Smooth muscle cell of the brain vasculature (primary cell): ENCODE measurements around the gene ANKRD6.

Experiments
- DNase-seq: peaks from one replicate; pipeline ENCODE4 v3.0.0-alpha.2; 2012; ENCODE audit warnings: low read depth, low spot score

Gene ANKRD6

DNA sequence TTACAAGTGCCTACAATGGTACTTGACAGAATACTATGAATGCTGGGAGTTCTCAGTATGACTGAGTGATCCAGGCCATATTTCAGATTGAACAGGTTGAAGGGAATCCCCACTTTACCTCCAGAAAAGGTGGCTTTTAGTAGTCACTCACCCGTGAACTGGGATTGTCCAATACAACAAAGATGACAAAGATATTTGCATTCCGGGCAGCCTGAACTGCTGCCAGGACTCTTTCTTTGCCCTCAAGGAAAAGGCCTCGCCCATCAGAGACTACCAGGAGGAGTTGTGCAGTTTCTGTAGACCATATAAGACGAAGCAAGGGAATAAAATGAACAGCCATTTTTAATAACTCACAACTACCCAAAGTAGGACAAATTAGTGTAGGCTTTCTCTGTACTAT is 211.9 kb downstream of the ANKRD6 start:
- no peak for DNase-seq

- no peak for DNase-seq
These were observed 216.7 kb downstream of the ANKRD6 start for GRCh38 chr6:89649682-89650081.

DNA sequence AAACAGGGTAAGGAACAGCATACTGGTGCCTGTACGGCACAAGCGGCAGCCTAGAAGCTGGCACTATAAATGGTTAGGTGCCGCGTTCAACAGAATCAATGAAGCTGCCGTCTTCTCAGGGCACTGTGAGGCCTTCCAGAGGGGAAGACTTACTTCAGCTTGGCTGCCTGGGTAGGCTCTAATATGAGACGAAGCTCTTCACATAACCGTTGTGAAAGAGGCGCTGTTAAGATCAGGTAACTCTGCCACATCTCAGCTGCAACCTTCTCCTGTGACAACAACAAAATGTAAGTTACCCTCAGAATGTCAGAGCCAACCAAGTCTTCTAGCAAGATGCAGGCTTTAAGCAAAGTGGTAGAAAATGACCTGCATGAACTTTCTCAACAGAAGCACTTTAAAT is 217.6 kb downstream of the ANKRD6 start:
- no peak for DNase-seq

DNA sequence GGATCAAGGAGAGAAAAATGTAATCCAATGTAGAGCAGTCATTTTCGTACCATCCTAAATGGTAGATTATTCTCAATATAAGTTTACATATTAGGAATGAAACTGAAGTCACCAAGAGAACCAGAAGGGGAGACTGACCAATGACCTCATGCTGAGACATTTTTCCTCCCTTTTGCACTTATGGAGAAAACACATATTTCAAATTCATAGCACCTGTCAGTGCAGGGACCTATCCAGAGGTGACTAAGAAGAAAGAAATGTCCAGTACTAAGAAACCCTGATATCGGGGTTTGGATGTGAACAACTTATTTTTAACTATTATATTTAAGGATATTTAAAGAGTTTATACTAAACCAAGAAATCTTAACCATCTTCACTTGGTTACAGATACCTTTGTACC is 222.2 kb downstream of the ANKRD6 start:
- no peak for DNase-seq

DNA sequence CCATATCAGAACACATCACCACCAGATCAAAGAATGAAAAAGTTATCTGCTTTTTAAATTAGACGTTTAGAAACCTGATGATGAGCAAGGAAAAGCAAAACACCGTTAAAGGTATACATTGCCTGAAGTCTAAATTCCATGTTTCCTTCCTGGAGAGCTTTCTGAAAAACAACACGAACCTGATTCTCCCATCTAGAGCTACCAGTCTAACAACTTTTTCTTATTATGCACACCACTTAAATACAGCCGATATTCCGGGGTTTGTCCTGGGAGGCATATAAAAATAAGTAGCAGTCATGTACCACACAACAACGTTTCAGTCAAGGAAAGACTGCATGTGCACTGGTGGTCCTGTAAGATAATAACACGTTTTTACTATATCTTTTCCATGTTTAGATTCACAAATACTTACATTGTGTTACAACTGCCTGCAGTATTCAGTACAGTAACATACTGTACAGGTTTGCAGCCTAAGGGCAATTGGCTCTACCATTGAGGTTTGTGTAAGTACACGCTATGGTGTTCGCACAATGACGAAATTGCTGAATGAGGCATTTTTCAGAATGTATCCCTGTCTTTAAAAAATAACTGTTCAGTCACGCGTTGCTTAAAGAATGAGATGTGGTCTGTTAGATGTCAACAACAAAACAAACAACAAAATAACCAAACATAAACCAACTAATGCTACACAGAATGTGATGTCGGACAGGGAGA is 224.7 kb downstream of the ANKRD6 start:
- no peak for DNase-seq

- no peak for DNase-seq
These were observed 228.0 kb downstream of the ANKRD6 start for GRCh38 chr6:89660981-89661380.

GRCh38 chr6:89661559-89661958 is 228.6 kb downstream of the ANKRD6 start:
- no peak for DNase-seq

DNA sequence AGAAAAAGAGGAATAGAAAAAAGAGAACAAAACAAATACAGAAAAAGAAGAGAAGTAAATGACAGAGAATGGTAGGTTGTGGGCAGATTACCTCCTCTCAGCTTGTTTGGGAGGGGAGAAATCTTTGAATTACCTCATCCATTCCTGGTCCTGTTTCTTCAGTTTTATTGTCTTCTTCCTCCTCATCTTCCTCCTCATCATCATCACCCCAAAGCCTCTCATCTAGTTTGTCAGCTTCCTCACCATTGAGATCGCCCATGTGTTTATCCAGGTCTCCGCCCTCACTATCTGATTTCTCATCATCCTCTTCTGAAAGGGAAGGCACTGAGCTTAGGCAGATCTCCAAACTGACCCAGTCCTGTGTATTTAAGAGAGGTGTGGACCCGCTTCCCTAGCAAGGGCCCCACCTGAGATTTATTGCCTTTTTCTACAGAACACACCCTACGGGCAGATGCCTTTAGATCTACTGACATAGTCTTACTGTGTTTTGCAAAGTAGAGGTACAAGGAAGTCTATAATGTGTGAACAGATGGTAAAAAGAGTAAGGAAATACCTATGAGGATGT is 229.8 kb downstream of the ANKRD6 start:
- no peak for DNase-seq

- no peak for DNase-seq
These were observed 235.1 kb downstream of the ANKRD6 start for GRCh38 chr6:89667872-89668556.

DNA sequence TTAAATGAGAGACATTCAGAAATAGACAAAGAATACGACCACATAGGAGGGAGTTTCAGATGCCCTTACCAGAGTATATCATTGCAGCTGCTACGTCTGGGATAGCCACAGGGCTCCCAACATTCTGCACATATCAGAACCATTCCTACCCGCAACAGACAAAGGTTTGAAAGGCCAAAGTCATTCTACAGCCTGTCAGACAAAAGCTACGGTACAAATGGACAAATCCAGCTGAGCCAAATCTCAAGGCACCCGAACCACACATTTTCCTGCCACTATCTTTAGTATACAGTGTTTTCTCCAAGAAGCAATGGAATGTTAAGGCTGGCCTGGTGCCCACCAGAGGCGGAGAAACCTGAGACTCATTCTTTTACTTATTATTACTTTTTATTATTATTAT is 236.1 kb downstream of the ANKRD6 start:
- DNase-seq: no peak

DNA sequence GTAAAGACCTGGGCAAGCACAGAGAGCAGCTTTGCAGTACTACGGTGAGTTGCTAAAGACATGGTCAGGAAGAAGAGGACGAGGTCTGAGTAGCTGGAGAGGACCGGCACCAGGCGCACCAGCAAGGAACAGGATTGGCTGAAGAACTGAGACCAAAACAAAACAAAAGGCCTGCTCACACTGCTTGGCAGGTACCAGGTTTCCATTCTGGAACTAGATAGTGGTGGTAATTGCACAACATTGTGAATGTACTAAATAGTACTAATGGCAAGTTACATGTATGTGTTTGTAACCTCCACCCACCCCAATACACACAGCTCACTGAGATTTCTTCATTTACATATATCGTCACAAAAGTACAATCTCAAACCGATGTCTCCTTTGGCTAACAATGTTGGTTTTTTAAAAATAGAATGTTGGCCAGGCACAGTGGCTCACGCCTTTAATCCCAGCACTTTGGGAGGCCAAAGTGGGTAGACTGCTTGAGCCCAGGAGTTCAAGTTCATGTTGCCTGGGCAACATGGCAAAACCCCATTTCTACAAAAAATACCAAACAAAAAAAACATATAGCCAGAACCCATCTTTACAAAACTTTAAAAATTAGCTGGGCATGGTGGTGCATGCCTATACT is 238.1 kb downstream of the ANKRD6 start:
- no peak for DNase-seq

DNA sequence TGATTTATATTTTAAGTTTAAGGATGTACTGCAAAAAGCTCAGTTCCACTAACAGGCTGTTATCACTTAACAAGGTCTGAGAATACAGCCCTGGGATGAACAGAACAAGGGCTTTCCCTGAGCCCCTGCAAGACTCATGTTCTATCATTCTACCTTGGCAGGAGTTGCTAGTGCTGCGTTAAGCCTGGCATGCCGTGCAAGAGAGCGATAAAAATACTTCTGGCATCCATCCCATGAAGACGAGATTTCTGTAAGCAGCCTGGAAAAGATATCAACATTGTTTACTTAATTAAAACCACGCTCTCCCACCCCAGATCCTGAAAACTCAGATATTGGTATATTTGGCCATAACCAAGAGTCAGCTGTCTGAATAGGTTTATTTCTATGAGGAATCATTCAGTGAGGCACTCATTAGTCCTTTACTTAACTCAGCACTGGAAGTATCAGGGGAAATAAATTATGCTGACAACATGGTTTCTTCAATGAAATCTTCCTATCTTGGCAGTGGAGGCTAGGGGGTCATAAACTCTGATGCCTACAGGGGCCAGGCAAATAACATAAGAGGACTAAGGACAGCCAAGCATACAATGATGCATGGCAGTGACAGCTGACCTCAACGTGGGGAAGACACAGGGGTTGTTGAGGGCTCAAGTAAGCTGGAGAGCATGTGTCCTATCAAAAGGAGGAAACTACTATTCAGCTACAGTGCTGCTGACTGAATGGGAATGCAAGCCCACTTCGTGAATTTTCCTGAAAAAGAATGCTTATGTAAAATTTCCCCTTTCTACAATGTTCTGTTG is 243.2 kb downstream of the ANKRD6 start:
- DNase-seq: no peak

DNA sequence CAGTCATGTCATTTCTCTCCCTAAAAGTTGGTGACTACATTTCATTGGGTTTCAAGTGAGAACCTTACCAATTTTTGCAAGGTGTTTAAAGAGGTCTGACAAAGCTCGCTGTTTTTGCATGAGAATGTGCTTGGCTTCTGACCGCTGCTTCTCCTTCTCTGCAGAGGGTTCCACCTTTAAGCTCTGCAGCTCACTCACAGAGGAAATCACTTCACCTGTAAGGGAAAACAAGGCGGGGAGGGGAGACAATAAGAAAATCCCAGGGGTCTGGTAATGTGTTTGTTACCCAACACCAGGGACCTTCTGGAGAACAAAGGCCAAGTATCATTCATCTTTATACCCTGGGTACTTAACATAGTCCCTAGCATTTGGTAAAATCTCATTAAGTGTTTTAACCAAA is 245.6 kb downstream of the ANKRD6 start:
- no peak for DNase-seq

DNA sequence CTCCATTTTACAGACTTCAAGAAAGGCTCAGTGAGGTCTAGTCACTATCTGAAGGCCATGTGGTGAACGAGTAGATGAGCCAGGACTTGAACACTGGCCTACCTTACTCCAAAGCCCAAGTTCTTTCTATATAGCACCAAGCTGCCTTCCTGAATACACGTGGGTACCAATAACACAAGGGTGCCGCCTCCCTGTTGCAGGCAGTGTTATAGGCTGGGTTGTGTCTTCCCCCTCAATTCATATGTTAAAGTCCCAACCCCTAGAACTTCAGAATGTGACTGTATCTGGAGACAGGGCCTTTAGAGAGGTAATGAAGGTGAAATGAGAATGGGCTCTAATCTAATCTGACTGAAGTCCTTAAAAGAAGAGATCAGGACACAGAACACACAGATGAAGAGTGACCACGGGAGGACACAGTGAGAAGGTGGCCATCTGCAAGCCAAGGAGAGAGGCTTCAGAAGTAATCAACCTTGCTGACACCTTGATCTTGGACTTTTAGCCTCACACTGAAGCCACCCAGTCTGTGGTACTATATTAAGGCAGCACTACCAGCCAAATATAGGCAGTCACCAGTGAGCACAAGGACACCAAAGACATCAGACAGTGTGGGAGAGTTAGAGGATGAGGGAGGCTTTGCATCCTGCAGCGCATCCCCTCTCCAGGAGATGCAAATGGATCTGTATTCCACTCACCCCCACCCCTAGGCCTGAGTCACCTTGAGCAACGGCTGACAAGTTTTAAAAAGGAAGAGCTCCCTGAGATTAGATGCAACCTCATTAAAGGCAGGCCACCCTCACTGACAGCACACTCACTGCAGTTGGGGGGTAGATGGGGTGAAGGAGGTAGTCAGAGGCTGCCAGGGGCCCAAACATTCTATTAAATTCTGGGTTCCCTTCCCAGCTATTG is 246.5 kb downstream of the ANKRD6 start:
- DNase-seq: no peak

DNA sequence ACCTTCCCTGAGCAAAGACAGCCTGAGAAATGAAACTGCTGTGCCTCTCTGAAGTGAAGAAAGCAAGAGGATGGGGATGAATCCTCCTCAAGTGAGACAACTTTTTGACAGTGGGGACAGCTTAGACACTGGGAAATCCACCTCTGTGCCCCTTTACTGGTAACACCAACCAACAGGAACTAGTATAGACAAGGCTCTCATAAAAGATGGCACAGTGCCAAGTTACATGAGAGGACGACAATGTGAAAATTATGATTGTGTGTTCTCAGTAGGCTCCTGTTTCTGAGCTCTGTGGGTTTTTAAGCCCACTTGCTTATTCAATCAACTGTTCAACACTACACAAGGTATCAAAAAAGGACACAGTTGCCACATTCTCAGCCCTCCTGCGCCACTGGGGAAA is 247.2 kb downstream of the ANKRD6 start:
- DNase-seq: no peak

DNA sequence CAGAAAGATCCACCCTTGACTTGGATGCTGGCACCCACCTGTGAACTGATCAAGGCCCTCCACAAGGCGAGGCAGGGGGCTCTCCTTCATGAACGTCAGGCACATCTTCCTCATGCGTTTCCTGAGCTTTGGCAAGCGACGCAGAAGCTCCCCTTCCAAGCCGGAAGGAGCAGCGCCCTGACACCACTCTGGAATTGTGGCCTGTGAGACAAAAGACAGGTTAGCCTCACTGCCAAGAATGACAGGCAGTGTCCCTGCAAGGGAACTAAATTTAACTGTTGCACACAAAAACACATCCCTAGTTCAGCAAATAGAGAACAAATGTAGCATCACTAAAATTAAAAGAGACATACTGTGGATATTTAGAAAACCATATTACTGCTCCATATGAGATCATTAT is 247.6 kb downstream of the ANKRD6 start:
- DNase-seq: no peak

- DNase-seq: no peak
These were observed 249.1 kb downstream of the ANKRD6 start for GRCh38 chr6:89681983-89682564.

DNA sequence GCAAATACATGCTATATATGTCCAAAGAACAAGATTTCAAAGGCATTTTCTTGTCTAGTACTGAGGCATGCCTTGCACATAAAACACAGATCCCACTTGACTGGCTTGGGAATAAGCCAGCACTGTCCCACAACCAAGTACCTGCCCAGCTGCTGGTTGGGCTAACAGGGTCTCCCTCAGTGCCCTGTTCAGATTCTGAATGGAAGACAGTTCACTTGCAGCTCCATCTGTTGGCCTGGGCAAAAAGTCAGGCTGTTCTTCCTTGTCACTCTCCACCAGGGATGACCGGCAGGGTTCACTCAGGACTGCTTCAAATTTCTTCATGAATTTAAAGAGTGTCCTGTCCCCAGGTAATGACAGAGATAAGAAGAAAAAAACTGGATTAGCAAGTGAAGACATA is 250.0 kb downstream of the ANKRD6 start:
- no peak for DNase-seq
